Measurements from ENCODE around the gene TBC1D20. TPM values are rescaled to one million over a fixed set of nuclear protein-coding genes. Genes with fewer than 3 reads are reported as not detected.

Gene TBC1D20
- total RNA-seq, 1 experiment from 2014 or later, result 32.8 TPM

DNA sequence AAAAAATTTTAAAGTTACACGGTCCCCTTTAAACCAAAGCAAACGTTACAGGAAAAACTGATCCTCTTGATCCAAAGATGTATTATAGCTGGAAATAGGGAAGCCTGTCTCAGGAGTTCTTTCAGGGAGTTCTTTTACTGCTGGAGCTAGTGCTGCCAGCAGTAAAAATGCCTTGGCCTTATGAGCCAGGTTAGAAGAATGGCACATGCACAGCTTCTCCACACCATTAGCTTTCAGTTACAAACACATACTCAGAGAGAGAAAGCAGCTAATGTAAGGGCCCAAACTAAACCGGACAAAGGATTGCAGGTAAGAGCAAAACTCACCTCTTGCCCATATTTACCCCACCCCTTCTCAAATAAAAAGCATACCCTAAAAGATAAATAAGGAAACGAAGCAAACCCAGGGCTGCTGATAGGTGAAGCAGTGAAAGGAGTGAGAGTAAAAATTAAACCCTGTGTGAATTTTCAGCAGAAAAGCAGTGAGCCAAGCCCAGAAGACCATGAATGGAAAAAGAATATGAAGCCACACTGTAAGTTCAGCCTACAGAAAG is 19.0 kb downstream of the TBC1D20 start:
- intact Hi-C loops (cut with micrococcal nuclease; ENCODE audit: unreplicated experiment), result no loop called here
- ChIA-PET POLR2A (ENCODE audit: unreplicated experiment) (no interaction called here), CTCF (interaction anchor here (0.6 kb wide), 1 partner anchor 77 kb away, joined by 7 read pairs; no protein-coding TSS in a partner anchor)
- Histone ChIP-seq H3F3A (ENCODE audit: insufficient read depth, low read depth) (peaks cover 6% of the 10 kb centered on the region; the same call in 1 of the 2 replicates), H3K27me3 (ENCODE audit: insufficient read depth, low read depth) (no peaks in the 10 kb centered on the region), H3K9me3 (ENCODE audit: insufficient read depth, low read depth) (no peaks in the 10 kb centered on the region), H3K79me2 (ENCODE audit: low read depth) (0 out of 2 replicates have a peak, but pooled peaks cover 5% of the 10 kb centered on the region), H3K36me3 (ENCODE audit: low read depth) (peaks cover 36% of the 10 kb centered on the region), H2AFZ (no peak overlapping the region), H3K4me1 (replicated peaks; ENCODE audit: insufficient read depth) (peaks cover 12% of the 10 kb centered on the region), H3K27ac (no peak overlapping the region), H3K4me2 (no peak overlapping the region), H3K9me2 (ENCODE audit: insufficient read depth) (no peaks in the 10 kb centered on the region), H3K4me3 (no peak overlapping the region), H4K20me1 (ENCODE audit: insufficient read depth) (peaks cover 20% of the 10 kb centered on the region)
- TF ChIP-seq EZH2 (IDR thresholded peaks at IDR 0.05; ENCODE audit: low read depth) (no peak), CTCF (conservative IDR thresholded peaks at IDR 0.05) (no peak)
- no TSS peak for BruUV-seq (replicated peaks)
- no peak for DNase-seq

DNA sequence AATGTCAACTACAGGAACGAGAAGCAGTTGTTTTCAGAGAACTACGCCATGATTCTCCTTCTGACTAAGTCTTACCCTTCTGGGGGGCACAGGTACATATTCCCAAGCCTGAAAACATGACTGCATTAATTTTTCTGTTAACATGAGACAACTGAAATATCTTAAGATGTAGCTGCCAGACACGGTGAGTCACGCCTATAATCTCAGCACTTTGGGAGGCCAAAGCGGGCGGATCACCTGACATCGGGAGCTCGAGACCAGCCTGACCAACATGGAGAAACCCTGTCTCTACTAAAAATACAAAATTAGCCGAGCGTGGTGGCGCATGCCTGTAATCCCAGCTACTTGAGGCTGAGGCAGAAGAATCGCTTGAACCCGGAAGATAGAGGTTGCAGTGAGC is 21.7 kb downstream of the TBC1D20 start:
- DNase-seq, result no peak
- no peak overlapping the region for H3K27ac ChIP-seq
- H4K20me1 ChIP-seq (ENCODE audit: insufficient read depth), result peaks cover 11% of the 10 kb centered on the region
- H2AFZ ChIP-seq, result no peak overlapping the region
- peaks cover 30% of the 10 kb centered on the region for H3K36me3 ChIP-seq (ENCODE audit: low read depth)
- H3K4me2 ChIP-seq, result no peak overlapping the region
- TF ChIP-seq CTCF (conservative IDR thresholded peaks at IDR 0.05) (no peak), EZH2 (IDR thresholded peaks at IDR 0.05; ENCODE audit: low read depth) (no peak)
- POLR2A ChIA-PET (ENCODE audit: unreplicated experiment), result no interaction called here
- no TSS peak for BruUV-seq (replicated peaks)
- no peaks in the 10 kb centered on the region for H3K9me3 ChIP-seq (ENCODE audit: insufficient read depth, low read depth)
- H3F3A ChIP-seq (ENCODE audit: insufficient read depth, low read depth), result no peaks in the 10 kb centered on the region
- no peaks in the 10 kb centered on the region for H3K27me3 ChIP-seq (ENCODE audit: insufficient read depth, low read depth)
- no peak overlapping the region for H3K4me3 ChIP-seq
- CTCF ChIA-PET, result no interaction called here
- intact Hi-C loops (cut with micrococcal nuclease; ENCODE audit: unreplicated experiment), result no loop called here
- no peaks in the 10 kb centered on the region for H3K79me2 ChIP-seq (ENCODE audit: low read depth)
- peaks cover 12% of the 10 kb centered on the region for H3K4me1 ChIP-seq (replicated peaks; ENCODE audit: insufficient read depth)
- H3K9me2 ChIP-seq (ENCODE audit: insufficient read depth), result no peaks in the 10 kb centered on the region

DNA sequence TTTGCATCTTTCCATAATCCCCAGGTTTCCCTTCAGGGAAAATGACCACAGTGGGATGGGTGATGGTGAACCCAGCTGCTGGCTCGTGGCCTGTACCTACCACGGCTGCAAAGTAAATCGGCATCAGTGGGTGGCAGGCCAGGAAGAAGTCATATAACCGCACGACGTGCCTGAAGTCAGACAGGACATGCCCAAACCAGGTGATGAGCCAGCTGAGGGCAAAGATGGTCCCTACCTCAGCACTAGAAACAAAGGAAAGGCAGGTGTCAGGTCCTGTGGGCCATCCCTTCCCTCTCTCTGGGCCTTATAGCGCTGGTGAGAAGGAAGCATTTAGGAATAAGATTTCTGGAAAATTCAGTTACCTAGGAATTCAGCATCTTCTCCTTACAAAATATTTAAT is 22.2 kb downstream of the TBC1D20 start:
- no peak overlapping the region for H3K4me3 ChIP-seq
- ChIA-PET POLR2A (ENCODE audit: unreplicated experiment) (no interaction called here), CTCF (no interaction called here)
- H3K4me1 ChIP-seq (replicated peaks; ENCODE audit: insufficient read depth), result peaks cover 7% of the 10 kb centered on the region
- no peak for DNase-seq
- BruUV-seq (replicated peaks), result no TSS peak
- no peaks in the 10 kb centered on the region for H3K27me3 ChIP-seq (ENCODE audit: insufficient read depth, low read depth)
- H3K9me3 ChIP-seq (ENCODE audit: insufficient read depth, low read depth), result no peaks in the 10 kb centered on the region
- H3F3A ChIP-seq (ENCODE audit: insufficient read depth, low read depth), result peaks cover 3% of the 10 kb centered on the region; the same call in 1 of the 2 replicates
- H2AFZ ChIP-seq, result no peak overlapping the region
- H4K20me1 ChIP-seq (ENCODE audit: insufficient read depth), result peaks cover 6% of the 10 kb centered on the region; the same call in 1 of the 2 replicates
- no peaks in the 10 kb centered on the region for H3K9me2 ChIP-seq (ENCODE audit: insufficient read depth)
- H3K36me3 ChIP-seq (ENCODE audit: low read depth), result peaks cover 34% of the 10 kb centered on the region
- intact Hi-C loops (cut with micrococcal nuclease; ENCODE audit: unreplicated experiment), result no loop called here
- TF ChIP-seq CTCF (conservative IDR thresholded peaks at IDR 0.05) (no peak), EZH2 (IDR thresholded peaks at IDR 0.05; ENCODE audit: low read depth) (no peak)
- no peak overlapping the region for H3K4me2 ChIP-seq
- H3K79me2 ChIP-seq (ENCODE audit: low read depth), result no peaks in the 10 kb centered on the region
- no peak overlapping the region for H3K27ac ChIP-seq
